OCI-LY1 (cell line): Measurements from ENCODE around the gene NUDT16.

Source experiments
- EZH2 ChIP-seq: fragments of 200-600 bp; sonication (generic), shearing (Covaris generic); IDR thresholded peaks from 2 replicates; pipeline ENCODE4 v1.8.0; 2017; ENCODE audit warnings: borderline replicate concordance, mixed run types, mild to moderate bottlenecking, antibody characterized with exemption, low read length, moderate library complexity, mixed read lengths
- TF ChIP-seq, protein P1 (sequence below): fragments of 200-600 bp; sonication (generic), shearing (Covaris generic); IDR thresholded peaks from 2 replicates; pipeline ENCODE4 v1.5.1; 2017; ENCODE audit warnings: mild to moderate bottlenecking, antibody characterized with exemption, low read length, moderate library complexity, mixed read lengths

GRCh38 chr3:131348911-131349310 lies 32.7 kb upstream of the NUDT16 start:
- TF ChIP-seq, protein P1, sequence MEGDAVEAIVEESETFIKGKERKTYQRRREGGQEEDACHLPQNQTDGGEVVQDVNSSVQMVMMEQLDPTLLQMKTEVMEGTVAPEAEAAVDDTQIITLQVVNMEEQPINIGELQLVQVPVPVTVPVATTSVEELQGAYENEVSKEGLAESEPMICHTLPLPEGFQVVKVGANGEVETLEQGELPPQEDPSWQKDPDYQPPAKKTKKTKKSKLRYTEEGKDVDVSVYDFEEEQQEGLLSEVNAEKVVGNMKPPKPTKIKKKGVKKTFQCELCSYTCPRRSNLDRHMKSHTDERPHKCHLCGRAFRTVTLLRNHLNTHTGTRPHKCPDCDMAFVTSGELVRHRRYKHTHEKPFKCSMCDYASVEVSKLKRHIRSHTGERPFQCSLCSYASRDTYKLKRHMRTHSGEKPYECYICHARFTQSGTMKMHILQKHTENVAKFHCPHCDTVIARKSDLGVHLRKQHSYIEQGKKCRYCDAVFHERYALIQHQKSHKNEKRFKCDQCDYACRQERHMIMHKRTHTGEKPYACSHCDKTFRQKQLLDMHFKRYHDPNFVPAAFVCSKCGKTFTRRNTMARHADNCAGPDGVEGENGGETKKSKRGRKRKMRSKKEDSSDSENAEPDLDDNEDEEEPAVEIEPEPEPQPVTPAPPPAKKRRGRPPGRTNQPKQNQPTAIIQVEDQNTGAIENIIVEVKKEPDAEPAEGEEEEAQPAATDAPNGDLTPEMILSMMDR, result no peak
- no peak for TF ChIP-seq EZH2
